Activated T-cell treated with anti-CD3 and anti-CD28 coated beads, Interleukin-2, amount 50 U/mL, for 72 hours (primary cell): ENCODE data around the gene CD226. TPM values are rescaled to one million over a fixed set of nuclear protein-coding genes. Genes with fewer than 3 reads are reported as not detected.
"Not testable (repeated sequence)": the region's sequence is repeated elsewhere in the genome, so short reads cannot be mapped to it uniquely, and the experiment has no call there.

Experiments
- ATAC-seq, 2 donors: fragments of 150-1000 bp; cut with Tn5 transposase; replicated peaks in 1 of 2; 2 replicates each; pipeline ENCODE4 v1.10.0; 2021; ENCODE audit warnings: moderate library complexity in 2 of 2, mild to moderate bottlenecking in 1 of 2
- DNase-seq, 2 donors: peaks; one replicate each; pipeline ENCODE4 v3.0.0; 2021 to 2022; ENCODE audit warnings: mixed read lengths in 1 of 2
- H3K27ac Mint-ChIP-seq: one replicate; pipeline ENCODE4 v1.8.0; 2022; ENCODE audit warnings: mild to moderate bottlenecking, moderate library complexity, mixed read lengths
- H3K27me3 Mint-ChIP-seq: one replicate; pipeline ENCODE4 v1.8.0; 2022; ENCODE audit warnings: low read depth, mixed read lengths
- H3K36me3 Mint-ChIP-seq, 2 donors: one replicate each; pipeline ENCODE4 v1.8.0; 2022; ENCODE audit warnings: mixed read lengths in 2 of 2, mild to moderate bottlenecking in 1 of 2; ENCODE audit not compliant: insufficient read depth in 2 of 2
- H3K4me1 Mint-ChIP-seq: one replicate; pipeline ENCODE4 v1.8.0; 2022; ENCODE audit warnings: low read depth, mixed read lengths
- H3K4me3 Mint-ChIP-seq, 2 donors: one replicate each; pipeline ENCODE4 v1.8.0; 2022; ENCODE audit warnings: mild to moderate bottlenecking in 2 of 2, mixed read lengths in 2 of 2, moderate library complexity in 2 of 2
- H3K9me3 Mint-ChIP-seq, 2 donors: one replicate each; pipeline ENCODE4 v1.8.0; 2022; ENCODE audit warnings: mixed read lengths in 2 of 2
- total RNA-seq, 2 donors: library from RNA; stranded (reverse); gene quantifications; one replicate each; pipeline ENCODE4 v1.2.3, GENCODE V29; 2022

Gene CD226
- total RNA-seq, 2 donors from 2014 or later, result 73.7 to 81.8 TPM

DNA sequence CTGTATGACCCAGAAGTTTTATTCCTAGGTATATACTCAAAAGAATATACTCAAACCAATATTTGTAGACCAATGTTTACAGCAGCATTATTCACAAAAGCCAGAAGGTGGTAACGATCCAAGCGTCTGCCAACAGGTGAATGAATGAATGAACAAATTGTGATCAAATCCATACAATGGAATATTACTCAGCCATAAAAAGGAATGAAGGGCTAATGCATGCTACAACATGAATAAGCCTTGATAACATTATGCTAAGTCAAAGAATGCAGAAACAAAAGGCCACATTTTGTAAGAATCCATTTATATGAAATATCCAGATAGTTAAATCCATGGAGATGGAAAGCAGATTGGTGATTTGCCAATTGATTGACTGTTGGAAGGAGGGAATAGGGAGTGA, 5.5 kb upstream of the CD226 start:
- peaks cover 8 to 16% of the 10 kb centered on the region in 2 donors for H3K36me3 Mint-ChIP-seq
- H3K4me1 Mint-ChIP-seq, result peaks cover 20% of the 10 kb centered on the region
- H3K4me3 Mint-ChIP-seq, result peak overlapping the region in 1 of 2 donors; percentile 75
- peaks cover 2% of the 10 kb centered on the region in 2 donors for H3K9me3 Mint-ChIP-seq
- H3K27me3 Mint-ChIP-seq, result no peaks in the 10 kb centered on the region
- no peak for DNase-seq
- ATAC-seq, result no peak
- peak overlapping the region; percentile 58 for H3K27ac Mint-ChIP-seq

DNA sequence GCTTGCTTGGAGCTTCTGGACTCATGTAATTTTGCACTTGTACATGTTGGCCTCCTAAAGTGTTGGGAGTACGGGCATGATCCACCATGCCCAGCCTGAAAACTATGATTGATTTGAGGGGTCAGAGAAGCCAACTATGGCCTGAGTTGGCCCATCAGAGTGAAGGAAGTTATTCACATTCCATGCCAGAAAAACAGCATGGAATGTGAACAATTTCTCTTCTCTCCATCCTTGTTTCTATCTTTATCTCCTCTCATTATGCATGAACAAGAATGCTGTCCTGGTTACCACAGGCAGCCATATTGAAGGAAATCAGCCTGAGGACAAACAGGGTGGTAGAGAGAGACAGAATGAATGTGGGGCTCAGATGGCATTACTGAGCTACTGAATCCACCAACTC, 3.5 kb upstream of the CD226 start:
- Mint-ChIP-seq H3K36me3 (peaks cover 11 to 25% of the 10 kb centered on the region in 2 donors), H3K9me3 (peaks cover 2% of the 10 kb centered on the region in 2 donors), H3K27me3 (no peaks in the 10 kb centered on the region)

DNA sequence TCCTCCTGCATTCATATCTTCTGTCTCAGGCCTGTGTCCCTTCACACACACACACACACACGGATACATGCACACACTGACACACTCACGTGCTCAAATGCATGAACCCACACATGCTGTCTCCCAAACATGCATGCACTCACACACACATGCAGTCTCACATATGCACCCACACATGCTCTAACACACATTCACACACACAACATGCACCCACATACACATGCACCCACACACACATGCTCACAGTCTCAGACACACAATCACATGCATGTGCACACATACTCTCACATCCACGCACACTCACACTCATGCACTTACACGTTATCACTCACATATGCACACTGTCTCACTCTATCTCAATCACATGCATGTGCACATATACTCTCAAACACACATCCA, 1.9 kb upstream of the CD226 start:
- peaks cover 20% of the 10 kb centered on the region for H3K4me1 Mint-ChIP-seq
- H3K27ac Mint-ChIP-seq, result no peak overlapping the region
- DNase-seq (no peak), ATAC-seq (no peak)
- H3K27me3 Mint-ChIP-seq, result no peaks in the 10 kb centered on the region
- H3K36me3 Mint-ChIP-seq, result peaks cover 15 to 40% of the 10 kb centered on the region in 2 donors
- peaks cover 2% of the 10 kb centered on the region in 2 donors for H3K9me3 Mint-ChIP-seq
- no peak overlapping the region for H3K4me3 Mint-ChIP-seq

More for the DNA sequence above, 3.5 kb upstream of the CD226 start:
- H3K4me1 Mint-ChIP-seq, result peaks cover 20% of the 10 kb centered on the region
- H3K4me3 Mint-ChIP-seq, result peak overlapping the region; percentile 9 to 21
- ATAC-seq, result no peak
- H3K27ac Mint-ChIP-seq, result no peak overlapping the region
- DNase-seq, result no peak

DNA sequence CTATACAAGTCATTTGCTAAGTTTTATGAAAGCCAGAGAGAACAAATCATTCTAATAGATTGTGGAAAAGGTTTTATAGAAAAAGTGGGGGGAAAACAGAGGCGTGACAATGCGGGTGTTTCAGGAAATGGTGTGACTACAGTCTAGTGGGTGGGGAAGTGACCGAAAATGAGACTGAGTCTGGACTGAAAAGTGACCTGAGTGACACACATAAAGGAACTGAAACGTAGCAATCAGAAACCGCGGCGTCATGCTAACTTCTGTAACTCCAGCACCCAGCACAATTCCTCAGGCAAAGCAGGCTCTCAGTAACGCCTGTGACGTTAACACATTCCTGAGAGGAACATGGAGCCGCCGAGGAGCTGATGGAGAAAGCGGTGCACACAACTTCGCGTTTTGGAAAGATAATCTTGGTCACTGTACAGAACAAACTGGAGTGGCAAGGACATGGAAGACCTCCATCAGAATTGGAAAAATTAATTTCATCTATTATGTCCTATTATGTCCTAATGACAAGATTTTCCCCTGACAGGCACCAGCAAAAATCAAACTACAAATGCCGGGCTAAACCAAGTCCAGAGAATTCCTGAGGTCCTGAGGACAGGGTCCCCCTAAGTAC, 1.4 kb upstream of the CD226 start:
- no peak overlapping the region for H3K4me3 Mint-ChIP-seq
- no peaks in the 10 kb centered on the region for H3K27me3 Mint-ChIP-seq
- H3K9me3 Mint-ChIP-seq, result peaks cover 2% of the 10 kb centered on the region in 2 donors

DNA sequence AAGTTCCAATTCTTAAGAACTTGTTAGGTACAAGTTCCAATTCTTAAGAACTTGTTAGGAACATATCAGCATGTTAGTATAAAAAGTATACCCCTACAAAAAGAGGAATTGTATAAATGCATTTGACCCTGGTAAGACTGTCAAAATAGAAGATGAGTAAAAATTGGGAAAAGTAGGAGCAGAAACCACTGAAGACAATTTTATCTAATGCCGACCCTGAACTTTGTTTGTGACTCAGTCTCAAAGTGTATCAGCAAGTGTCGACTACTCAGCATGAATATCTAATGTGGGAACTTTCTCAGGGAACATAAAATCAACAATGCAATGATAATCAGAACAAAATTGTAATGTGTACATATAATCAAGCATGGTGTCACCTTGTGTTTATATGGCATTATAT, 583 bp upstream of the CD226 start:
- ATAC-seq (no peak), DNase-seq (no peak)
- Mint-ChIP-seq H3K36me3 (peaks cover 20 to 45% of the 10 kb centered on the region in 2 donors), H3K9me3 (peaks cover 2% of the 10 kb centered on the region in 2 donors), H3K27ac (no peak overlapping the region), H3K4me1 (peaks cover 17% of the 10 kb centered on the region), H3K27me3 (no peaks in the 10 kb centered on the region), H3K4me3 (no peak overlapping the region)

More for the DNA sequence above, 1.4 kb upstream of the CD226 start:
- peaks cover 20% of the 10 kb centered on the region for H3K4me1 Mint-ChIP-seq
- ATAC-seq, result peak; percentile 66 to 73
- DNase-seq, result peak; percentile 77 to 79
- H3K27ac Mint-ChIP-seq, result no peak overlapping the region
- peaks cover 19 to 44% of the 10 kb centered on the region in 2 donors for H3K36me3 Mint-ChIP-seq

DNA sequence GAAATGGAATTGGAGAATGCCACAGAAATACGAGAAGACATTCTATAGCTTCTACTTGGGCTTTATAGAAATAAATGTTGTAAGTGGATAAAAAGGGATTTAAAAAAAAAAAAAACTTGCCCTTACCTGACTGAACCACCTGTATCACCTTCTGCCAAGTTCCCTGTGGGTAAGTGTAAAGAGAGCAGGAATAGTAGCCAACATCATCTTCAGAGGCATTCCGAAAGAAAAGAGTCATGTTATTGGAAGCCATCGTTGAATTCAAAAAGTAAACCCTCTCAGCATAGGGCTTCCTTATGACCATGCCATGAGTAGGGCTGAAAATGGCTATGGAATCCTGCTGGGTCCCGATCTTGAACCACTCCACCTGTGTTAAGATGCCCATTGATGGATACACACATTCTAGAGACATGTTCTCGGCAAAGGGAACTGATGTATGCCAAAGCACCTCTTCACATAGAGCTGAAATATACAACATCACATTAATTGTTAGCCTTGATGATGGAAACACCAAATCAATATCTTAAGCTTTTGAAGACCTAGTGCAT, 991 bp downstream of the CD226 start:
- Mint-ChIP-seq H3K4me3 (no peak overlapping the region), H3K9me3 (peaks cover 8% of the 10 kb centered on the region in 2 donors), H3K27me3 (no peaks in the 10 kb centered on the region), H3K27ac (no peak overlapping the region), H3K36me3 (peaks cover 30 to 52% of the 10 kb centered on the region in 2 donors), H3K4me1 (peaks cover 6% of the 10 kb centered on the region)
- DNase-seq (no peak), ATAC-seq (no peak)

DNA sequence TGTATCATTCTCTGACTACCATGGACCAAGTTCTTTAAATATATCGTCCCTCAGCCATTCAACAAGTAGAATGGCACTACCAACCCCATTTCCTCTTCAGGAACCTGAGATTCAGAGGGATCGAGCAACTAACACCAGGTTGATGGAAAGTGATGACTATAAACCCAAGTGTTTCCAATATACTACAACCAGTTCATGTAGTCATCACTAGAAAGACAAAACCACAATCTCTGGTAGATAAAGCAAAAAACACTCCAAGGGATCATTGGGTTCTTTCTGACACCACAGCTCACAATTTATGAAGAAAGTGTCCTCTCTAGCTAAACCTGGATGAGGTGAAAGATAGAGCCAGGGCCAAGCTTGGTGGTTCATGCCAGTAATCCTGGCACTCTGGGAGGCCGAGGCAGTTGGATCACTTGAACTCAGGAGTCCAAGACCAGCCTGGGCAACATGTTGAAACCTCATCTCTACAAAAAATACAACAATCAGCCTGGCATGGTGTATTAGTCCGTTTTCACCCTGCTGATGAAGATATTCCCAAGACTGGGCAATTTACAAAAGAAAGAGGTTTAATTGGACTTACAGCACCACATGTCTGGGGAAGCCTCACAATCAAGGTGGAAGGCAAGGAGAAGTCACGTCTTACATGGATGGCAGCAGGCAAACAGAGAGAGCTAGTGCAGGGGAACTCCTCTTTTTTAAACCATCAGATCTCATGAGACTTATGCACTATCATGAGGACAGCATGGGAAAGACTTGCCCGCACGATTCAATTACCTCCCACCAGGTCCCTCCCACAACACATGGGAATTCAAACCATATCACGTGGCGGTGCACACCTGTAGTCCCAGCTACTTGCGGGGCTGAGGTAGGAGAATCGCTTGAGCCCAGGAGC, 2.2 kb downstream of the CD226 start:
- Mint-ChIP-seq H3K36me3 (peaks cover 29 to 59% of the 10 kb centered on the region in 2 donors), H3K27ac (no peak overlapping the region), H3K4me1 (no peaks in the 10 kb centered on the region), H3K9me3 (peaks cover 8 to 9% of the 10 kb centered on the region in 2 donors), H3K27me3 (no peaks in the 10 kb centered on the region), H3K4me3 (no peak overlapping the region)
- peak in 1 of 2 donors; percentile 26 for DNase-seq
- peak; percentile 61 for ATAC-seq

DNA sequence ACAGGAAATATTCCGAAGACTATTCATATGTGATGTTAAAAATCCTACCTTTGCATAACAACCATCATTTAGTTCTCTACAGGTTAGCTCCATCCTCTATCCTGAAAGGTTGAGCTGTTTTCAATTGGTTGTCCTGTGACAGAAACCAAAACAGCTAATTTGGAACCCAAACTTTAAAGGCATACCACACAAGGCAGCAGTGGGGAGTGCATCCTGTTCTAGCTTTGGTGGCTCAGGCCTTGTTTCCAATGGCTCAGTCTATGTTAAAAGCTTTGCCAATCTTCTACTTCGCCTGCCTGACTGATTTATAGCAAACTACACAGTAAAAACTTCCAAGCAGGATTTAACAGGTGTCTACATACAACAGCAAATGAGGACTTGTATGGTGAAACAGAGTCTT, 3.2 kb downstream of the CD226 start:
- Mint-ChIP-seq H3K27ac (no peak overlapping the region), H3K36me3 (peaks cover 38 to 69% of the 10 kb centered on the region in 2 donors), H3K27me3 (no peaks in the 10 kb centered on the region), H3K4me1 (no peaks in the 10 kb centered on the region), H3K9me3 (peaks cover 15 to 16% of the 10 kb centered on the region in 2 donors), H3K4me3 (no peak overlapping the region)
- ATAC-seq, result peak in 1 of 2 donors; percentile 15
- peak; percentile 38 to 41 for DNase-seq

DNA sequence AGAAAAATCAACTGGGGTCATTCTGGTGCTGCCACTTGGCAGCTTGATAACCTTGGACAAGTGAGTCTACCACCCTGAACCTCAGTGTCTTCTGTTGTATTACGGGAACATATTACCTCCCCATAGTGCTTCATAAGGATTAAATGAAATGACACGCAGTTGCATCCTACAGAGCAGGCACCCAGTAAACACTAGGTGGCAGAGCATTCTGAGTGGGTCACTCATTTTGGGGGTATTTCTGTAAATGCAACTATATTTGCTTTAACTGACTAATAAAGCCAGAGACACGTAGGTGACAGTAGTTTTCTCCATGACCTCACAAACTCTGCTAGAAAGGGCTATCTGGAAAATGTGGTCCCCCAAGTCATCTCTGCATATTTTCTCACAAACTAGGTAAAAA, 4.7 kb downstream of the CD226 start:
- Mint-ChIP-seq H3K4me3 (peak overlapping the region in 1 of 2 donors; percentile 80), H3K27ac (peak overlapping the region; percentile 99), H3K9me3 (peaks cover 16 to 18% of the 10 kb centered on the region in 2 donors), H3K36me3 (peaks cover 42 to 81% of the 10 kb centered on the region in 2 donors), H3K4me1 (no peaks in the 10 kb centered on the region), H3K27me3 (no peaks in the 10 kb centered on the region)
- ATAC-seq (peak; percentile 16 to 33), DNase-seq (no peak)

DNA sequence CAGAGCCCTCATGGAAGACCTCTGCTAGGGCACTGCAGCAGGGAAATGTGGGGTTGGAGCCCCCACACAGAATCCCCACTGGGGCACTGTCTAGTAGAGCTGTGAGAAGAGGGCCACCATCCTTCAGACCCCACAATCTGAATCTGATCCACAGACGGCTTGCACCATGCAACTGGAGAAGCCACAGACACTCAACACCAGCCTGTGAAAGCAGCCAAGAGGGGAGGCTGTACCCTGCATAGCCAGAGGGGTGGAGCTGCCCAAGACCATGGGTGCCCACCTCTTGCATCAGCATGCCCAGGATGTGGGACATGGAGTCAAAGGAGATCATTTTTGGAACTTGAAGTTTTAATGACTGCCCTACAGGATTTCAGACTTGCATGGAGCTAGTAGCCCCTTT, 6.5 kb downstream of the CD226 start:
- Mint-ChIP-seq H3K36me3 (peaks cover 38 to 74% of the 10 kb centered on the region in 2 donors), H3K27me3 (no peaks in the 10 kb centered on the region), H3K9me3 (peaks cover 16 to 18% of the 10 kb centered on the region in 2 donors), H3K4me3 (no peak overlapping the region), H3K27ac (no peak overlapping the region), H3K4me1 (no peaks in the 10 kb centered on the region)
- no peak for DNase-seq
- ATAC-seq, result no peak

DNA sequence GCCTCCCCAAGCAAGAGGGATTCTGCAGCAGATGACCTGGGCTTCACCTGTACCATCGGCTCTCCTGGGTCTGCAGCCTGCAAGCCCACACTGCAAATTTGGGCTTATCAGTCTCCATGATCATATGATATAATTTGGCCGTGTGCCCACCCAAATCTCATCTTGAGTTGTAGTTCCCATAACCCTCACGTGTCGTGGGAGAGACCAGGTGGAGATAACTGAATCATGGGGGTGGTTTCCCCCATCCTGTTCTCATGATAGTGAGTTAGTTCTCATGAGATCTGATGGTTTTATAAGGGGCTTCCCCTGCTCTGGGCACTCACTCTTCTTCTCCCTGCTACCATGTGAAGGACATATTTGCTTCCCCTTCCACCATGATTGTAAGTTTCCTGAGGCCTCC, 7.9 kb downstream of the CD226 start:
- DNase-seq, result peak in 1 of 2 donors; percentile 40
- not testable (repeated sequence) for H3K4me1 Mint-ChIP-seq, H3K27me3 Mint-ChIP-seq, ATAC-seq
- Mint-ChIP-seq H3K36me3 (peaks cover 32 to 61% of the 10 kb centered on the region in 2 donors), H3K4me3 (peak overlapping the region; percentile 49 to 71), H3K27ac (peak overlapping the region; percentile 48), H3K9me3 (peaks cover 16 to 18% of the 10 kb centered on the region in 2 donors)

DNA sequence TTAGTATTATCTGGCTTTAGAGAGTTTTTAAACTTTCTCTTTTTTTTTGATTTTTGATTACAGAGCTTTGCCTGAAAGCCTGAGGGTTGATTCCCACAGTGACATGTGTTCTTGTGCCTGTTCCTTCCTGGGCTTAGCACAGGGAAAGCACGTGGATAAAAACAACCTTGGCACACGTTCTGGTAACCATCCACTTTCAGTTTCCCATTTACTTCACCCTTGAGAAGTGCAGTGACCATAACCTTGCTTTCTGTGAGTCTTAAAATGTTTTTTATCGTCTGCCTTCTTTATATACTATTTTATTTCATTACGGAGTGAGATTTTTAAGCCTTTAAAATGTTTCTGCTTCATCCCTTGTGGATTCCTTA, 11.5 kb downstream of the CD226 start:
- ATAC-seq (no peak), DNase-seq (no peak)
- H3K27ac Mint-ChIP-seq, result no peak overlapping the region
- no peaks in the 10 kb centered on the region for H3K27me3 Mint-ChIP-seq
- H3K4me3 Mint-ChIP-seq, result no peak overlapping the region
- H3K36me3 Mint-ChIP-seq, result peaks cover 14 to 31% of the 10 kb centered on the region in 2 donors
- no peaks in the 10 kb centered on the region for H3K4me1 Mint-ChIP-seq
- peaks cover 7 to 10% of the 10 kb centered on the region in 2 donors for H3K9me3 Mint-ChIP-seq
